PFSK-1 (cell line): Measurements from ENCODE around the gene RFK.

Source experiments
- FOXP2 ChIP-seq: optimal IDR thresholded peaks from 2 replicates; pipeline ENCODE3; 2011; ENCODE audit warnings: borderline replicate concordance, control low read depth, inconsistent platforms; ENCODE audit not compliant: insufficient read depth; ENCODE audit errors: extremely low read length, extremely low read depth
- POLR2AphosphoS5 ChIP-seq: IDR thresholded peaks from 2 replicates; pipeline ENCODE4 v1.6.1; 2012; ENCODE audit warnings: low read depth, mild to moderate bottlenecking, control low read depth, low read length, moderate library complexity
- REST ChIP-seq, 2 experiments: IDR thresholded peaks; 2 replicates each; pipeline versions ENCODE4 v1.6.1 to v1.8.0; 2011 to 2012; ENCODE audit warnings: low read depth in 2 of 2, low read length in 2 of 2, control low read depth in 1 of 2, inconsistent platforms in 1 of 2, mild to moderate bottlenecking in 1 of 2, moderate library complexity in 1 of 2; ENCODE audit not compliant: insufficient read depth in 1 of 2
- SIN3A ChIP-seq: IDR thresholded peaks from 2 replicates; pipeline ENCODE4 v1.6.1; 2012; ENCODE audit warnings: mild to moderate bottlenecking, low read length, moderate library complexity, borderline replicate concordance; ENCODE audit not compliant: insufficient read depth
- TAF1 ChIP-seq: IDR thresholded peaks from 2 replicates; pipeline ENCODE4 v1.6.1; 2012; ENCODE audit warnings: low read length, control low read depth, borderline replicate concordance; ENCODE audit not compliant: insufficient read depth

RFK gene

GRCh38 chr9:76433836-76434235 lies 39.6 kb upstream of the RFK start:
- TF ChIP-seq POLR2AphosphoS5: no peak
- TF ChIP-seq TAF1: no peak
- no peak for TF ChIP-seq FOXP2
- TF ChIP-seq REST (IDR thresholded peaks at IDR 0.05; ENCODE audit: insufficient read depth in 1 of 2, low read depth in 2 of 2, low read length in 2 of 2): no peak
- no peak for TF ChIP-seq SIN3A

- no peak for TF ChIP-seq REST (IDR thresholded peaks at IDR 0.05; ENCODE audit: insufficient read depth in 1 of 2, low read depth in 2 of 2, low read length in 2 of 2)
- TF ChIP-seq POLR2AphosphoS5: no peak
- no peak for TF ChIP-seq SIN3A
- TF ChIP-seq FOXP2: no peak
- TF ChIP-seq TAF1: no peak
Measured at GRCh38 chr9:76433406-76433805, 39.2 kb upstream of the RFK start.

GRCh38 chr9:76431601-76432000 lies 37.4 kb upstream of the RFK start:
- no peak for TF ChIP-seq FOXP2
- no peak for TF ChIP-seq REST (IDR thresholded peaks at IDR 0.05; ENCODE audit: insufficient read depth in 1 of 2, low read depth in 2 of 2, low read length in 2 of 2)
- TF ChIP-seq TAF1: no peak
- no peak for TF ChIP-seq SIN3A
- TF ChIP-seq POLR2AphosphoS5: no peak

GRCh38 chr9:76426807-76427419 lies 32.7 kb upstream of the RFK start:
- TF ChIP-seq SIN3A: no peak
- TF ChIP-seq POLR2AphosphoS5: no peak
- no peak for TF ChIP-seq FOXP2
- no peak for TF ChIP-seq TAF1
- no peak for TF ChIP-seq REST (IDR thresholded peaks at IDR 0.05; ENCODE audit: insufficient read depth in 1 of 2, low read depth in 2 of 2, low read length in 2 of 2)
